ENCODE measurements around the gene PGAP6. TPM values are rescaled to one million over a fixed set of nuclear protein-coding genes. Genes with fewer than 3 reads are reported as not detected.

Gene PGAP6
- total RNA-seq, 4 donors from 2014 or later = 13.8 to 30.0 (median 19.4) TPM

- no peak overlapping the region for H3K4me3 ChIP-seq (ENCODE audit: low read depth, poor library complexity, severe bottlenecking)
- 28 to 56% methylated on average over 14 to 29 of the region's 29 CpGs for WGBS, 2 donors
- TF ChIP-seq, protein P1, sequence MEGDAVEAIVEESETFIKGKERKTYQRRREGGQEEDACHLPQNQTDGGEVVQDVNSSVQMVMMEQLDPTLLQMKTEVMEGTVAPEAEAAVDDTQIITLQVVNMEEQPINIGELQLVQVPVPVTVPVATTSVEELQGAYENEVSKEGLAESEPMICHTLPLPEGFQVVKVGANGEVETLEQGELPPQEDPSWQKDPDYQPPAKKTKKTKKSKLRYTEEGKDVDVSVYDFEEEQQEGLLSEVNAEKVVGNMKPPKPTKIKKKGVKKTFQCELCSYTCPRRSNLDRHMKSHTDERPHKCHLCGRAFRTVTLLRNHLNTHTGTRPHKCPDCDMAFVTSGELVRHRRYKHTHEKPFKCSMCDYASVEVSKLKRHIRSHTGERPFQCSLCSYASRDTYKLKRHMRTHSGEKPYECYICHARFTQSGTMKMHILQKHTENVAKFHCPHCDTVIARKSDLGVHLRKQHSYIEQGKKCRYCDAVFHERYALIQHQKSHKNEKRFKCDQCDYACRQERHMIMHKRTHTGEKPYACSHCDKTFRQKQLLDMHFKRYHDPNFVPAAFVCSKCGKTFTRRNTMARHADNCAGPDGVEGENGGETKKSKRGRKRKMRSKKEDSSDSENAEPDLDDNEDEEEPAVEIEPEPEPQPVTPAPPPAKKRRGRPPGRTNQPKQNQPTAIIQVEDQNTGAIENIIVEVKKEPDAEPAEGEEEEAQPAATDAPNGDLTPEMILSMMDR (IDR thresholded peaks at IDR 0.05) = peak in 1 of 3 donors; percentile 18
- TF ChIP-seq POLR2A (IDR thresholded peaks at IDR 0.05) = no peak
- peak in 1 of 2 donors; percentile 94 for DNase-seq (ENCODE audit: low spot score in 2 of 2)
- intact Hi-C loops (cut with DNase I; ENCODE audit: low total_unique reads) = no loop called here
Observed at GRCh38 chr16:397736-398332, 16.1 kb upstream of the PGAP6 start.

DNA sequence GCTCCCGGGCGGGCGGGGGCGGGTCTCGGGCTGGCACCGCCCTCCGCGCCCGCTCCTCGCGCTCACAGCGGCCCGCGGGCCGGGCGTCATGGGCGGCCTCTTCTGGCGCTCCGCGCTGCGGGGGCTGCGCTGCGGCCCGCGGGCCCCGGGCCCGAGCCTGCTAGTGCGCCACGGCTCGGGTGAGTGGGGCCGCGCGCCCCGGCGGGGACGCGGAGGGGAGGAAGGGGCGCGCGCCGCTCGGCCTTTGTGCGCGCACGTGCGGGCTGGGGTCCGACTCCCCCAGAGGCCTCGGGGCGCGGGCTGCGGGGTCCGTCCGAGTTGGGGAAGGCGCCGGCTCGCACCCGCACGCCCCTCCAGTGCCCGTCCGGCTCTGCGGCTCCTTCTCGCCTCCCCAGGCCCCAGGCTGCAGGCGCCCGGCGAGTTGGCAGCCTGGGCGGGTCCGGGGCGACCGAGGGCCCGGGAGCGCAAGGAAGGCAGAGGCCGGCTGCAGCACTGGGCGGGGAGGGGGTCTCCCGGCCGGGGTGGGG lies 15.4 kb upstream of the PGAP6 start, which contains the start of gene NME4:
NME4 (plus strand) TSS at position 65 of the 527 bp plus-strand sequence; CDS start at position 89, 24 bp downstream.
- WGBS, 2 donors = 0% methylated on average over 45 of the region's 75 CpGs; no CpG with 5 or more reads in 1 of the 2 donors
- DNase-seq (ENCODE audit: low spot score in 2 of 2) = no peak
- peak within 1 kb of the TSS; percentile 44 for H3K4me3 ChIP-seq (ENCODE audit: low read depth, poor library complexity, severe bottlenecking)
- no peak for TF ChIP-seq POLR2A (IDR thresholded peaks at IDR 0.05)
- TF ChIP-seq, protein P1 (IDR thresholded peaks at IDR 0.05) = no peak
- intact Hi-C loops (cut with DNase I; ENCODE audit: low total_unique reads) = no loop called here

- TF ChIP-seq, protein P1 (IDR thresholded peaks at IDR 0.05) = no peak
- TF ChIP-seq POLR2A (IDR thresholded peaks at IDR 0.05) = no peak
- DNase-seq (ENCODE audit: low spot score in 2 of 2) = no peak
- no peak overlapping the region for H3K4me3 ChIP-seq (ENCODE audit: low read depth, poor library complexity, severe bottlenecking)
- 5 to 9% methylated on average over 22 of the region's 22 CpGs for WGBS, 2 donors
- intact Hi-C loops (cut with DNase I; ENCODE audit: low total_unique reads) = no loop called here
Observed at GRCh38 chr16:396605-397004, 14.8 kb upstream of the PGAP6 start.

DNA sequence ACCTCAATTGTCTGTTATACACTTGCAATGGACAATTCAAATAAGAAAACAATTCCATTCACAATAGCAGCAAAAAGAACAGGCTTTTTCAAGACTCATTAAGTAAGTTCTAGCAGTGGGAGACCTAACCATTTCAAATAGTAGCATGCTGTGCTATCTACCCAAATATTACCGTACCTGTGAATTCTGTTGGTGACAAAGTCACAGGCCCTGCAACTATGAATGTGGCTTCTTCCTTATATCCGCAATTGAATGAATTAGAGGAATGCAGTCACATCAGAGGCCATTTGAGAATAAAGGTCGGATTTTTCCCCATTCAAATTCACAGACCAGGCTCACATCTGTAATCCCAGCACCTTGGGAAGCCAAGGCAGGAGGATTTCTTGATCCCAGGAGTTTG lies 14.4 kb upstream of the PGAP6 start:
- DNase-seq (ENCODE audit: low spot score in 2 of 2) = no peak
- H3K4me3 ChIP-seq (ENCODE audit: low read depth, poor library complexity, severe bottlenecking) = no peak overlapping the region
- intact Hi-C loops (cut with DNase I; ENCODE audit: low total_unique reads) = no loop called here
- 29 to 30% methylated on average over 3 of the region's 3 CpGs for WGBS, 2 donors
- TF ChIP-seq, protein P1 (IDR thresholded peaks at IDR 0.05) = no peak
- no peak for TF ChIP-seq POLR2A (IDR thresholded peaks at IDR 0.05)

DNA sequence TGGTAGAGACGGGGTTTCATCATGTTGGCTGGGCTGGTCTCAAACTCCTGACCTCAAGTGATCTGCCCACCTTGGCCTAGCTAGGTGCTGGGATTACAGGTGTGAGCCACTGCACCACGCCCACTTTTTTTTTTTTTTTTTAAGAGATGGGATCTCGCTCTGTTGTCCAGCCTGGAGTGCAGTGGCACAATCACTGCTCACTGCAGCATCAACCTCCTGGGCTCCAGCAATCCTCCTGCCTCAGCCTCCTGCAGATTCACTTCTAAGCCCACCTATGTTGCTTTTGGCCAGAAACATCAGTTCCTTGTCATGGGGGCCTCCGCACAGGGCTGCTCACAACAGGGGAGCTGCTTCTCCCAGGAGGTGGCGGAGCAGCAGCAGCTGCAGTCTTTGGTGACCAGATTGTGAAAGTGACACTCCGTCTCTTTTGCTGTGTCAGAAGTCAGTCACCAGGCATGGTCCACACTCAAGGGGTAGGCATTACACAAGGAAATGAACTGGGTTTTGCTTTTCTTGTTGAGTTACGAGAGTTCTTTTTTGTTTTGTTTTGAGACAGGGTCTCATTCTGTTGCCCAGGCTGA lies 10.8 kb upstream of the PGAP6 start:
- no peak overlapping the region for H3K4me3 ChIP-seq (ENCODE audit: low read depth, poor library complexity, severe bottlenecking)
- TF ChIP-seq, protein P1 (IDR thresholded peaks at IDR 0.05) = no peak
- WGBS, 2 donors = 85 to 94% methylated on average over 7 of the region's 7 CpGs
- no peak for DNase-seq (ENCODE audit: low spot score in 2 of 2)
- intact Hi-C loops (cut with DNase I; ENCODE audit: low total_unique reads) = no loop called here

All from lower leg skin (tissue), 4 donors.